Common myeloid progenitor, CD34-positive (primary cell): ENCODE data around the gene GPR45.
A peak's percentile ranks its signal among the peaks of the same experiment; 100 is the strongest.

Experiments used
- CTCF ChIA-PET: fragments of 350-600 bp; sonication (Branson Sonifier 250); formaldehyde crosslinking; loops from one replicate; lab custom pipeline; 2021; ENCODE audit warnings: antibody characterized with exemption; lab: Charles Lee
- POLR2A ChIA-PET: fragments of 350-600 bp; sonication (Branson Sonifier 250); formaldehyde crosslinking; loops from one replicate; lab custom pipeline; 2021; ENCODE audit warnings: antibody characterized with exemption; lab: Charles Lee
- DNase-seq, 3 donors: peaks; one replicate each; pipeline versions ENCODE4 v3.0.0 to v3.0.0-alpha.2; 2013
- H3K27ac ChIP-seq, 2 experiments: 1 replicate in 1 of 2; 2 replicates in 1 of 2; pipeline ENCODE4 v1.7.0; 2013; ENCODE audit warnings: inconsistent platforms in 2 of 2, low read length in 2 of 2, mild to moderate bottlenecking in 2 of 2, low read depth in 1 of 2, moderate library complexity in 1 of 2; ENCODE audit not compliant: severe bottlenecking in 2 of 2, insufficient read depth in 1 of 2, poor library complexity in 1 of 2
- H3K27me3 ChIP-seq, 5 experiments: replicated peaks in 2 of 5; 1 replicate in 3 of 5; 2 replicates in 2 of 5; pipeline versions ENCODE4 v1.6.1 to v1.7.0; 2013; ENCODE audit warnings: low read length in 4 of 5, mild to moderate bottlenecking in 2 of 5, moderate library complexity in 2 of 5, inconsistent platforms in 1 of 5; ENCODE audit not compliant: insufficient read depth in 5 of 5, control insufficient read depth in 4 of 5
- H3K36me3 ChIP-seq, 4 experiments: 1 replicate in 2 of 4; 2 replicates in 2 of 4; pipeline versions ENCODE4 v1.6.1 to v1.7.0; 2013; ENCODE audit warnings: low read length in 3 of 4, control low read depth in 1 of 4, mild to moderate bottlenecking in 1 of 4; ENCODE audit not compliant: control insufficient read depth in 4 of 4, insufficient read depth in 4 of 4
- H3K4me1 ChIP-seq, 4 experiments: 1 replicate in 3 of 4; 2 replicates in 1 of 4; pipeline versions ENCODE4 v1.6.1 to v1.7.1; 2013; ENCODE audit warnings: low read length in 3 of 4, mild to moderate bottlenecking in 3 of 4, control low read depth in 1 of 4, inconsistent platforms in 1 of 4, moderate library complexity in 1 of 4; ENCODE audit not compliant: control insufficient read depth in 4 of 4, insufficient read depth in 4 of 4; ENCODE audit errors: control extremely low read depth in 1 of 4
- H3K4me3 ChIP-seq, 7 experiments: 1 replicate in 4 of 7; 2 replicates in 3 of 7; pipeline versions ENCODE4 v1.5.1 to v1.7.0; 2013; ENCODE audit warnings: mild to moderate bottlenecking in 7 of 7, low read length in 6 of 7, moderate library complexity in 6 of 7, inconsistent platforms in 2 of 7, low read depth in 2 of 7, control low read depth in 1 of 7; ENCODE audit not compliant: insufficient read depth in 4 of 7, control insufficient read depth in 1 of 7; ENCODE audit errors: extremely low read depth in 1 of 7
- H3K9me3 ChIP-seq, 5 experiments: 1 replicate in 4 of 5; 2 replicates in 1 of 5; pipeline versions ENCODE4 v1.6.1 to v1.7.1; 2013; ENCODE audit warnings: low read length in 4 of 5, mild to moderate bottlenecking in 2 of 5, inconsistent platforms in 1 of 5, low read depth in 1 of 5, moderate library complexity in 1 of 5; ENCODE audit not compliant: control insufficient read depth in 4 of 5, insufficient read depth in 2 of 5; ENCODE audit errors: control extremely low read depth in 1 of 5
- WGBS: methylation state at CpG from one replicate; pipeline ENCODE4 v1.1.5; 2013; ENCODE audit not compliant: insufficient coverage; 5-methylcytosine and 5-hydroxymethylcytosine counted together

Gene GPR45

DNA sequence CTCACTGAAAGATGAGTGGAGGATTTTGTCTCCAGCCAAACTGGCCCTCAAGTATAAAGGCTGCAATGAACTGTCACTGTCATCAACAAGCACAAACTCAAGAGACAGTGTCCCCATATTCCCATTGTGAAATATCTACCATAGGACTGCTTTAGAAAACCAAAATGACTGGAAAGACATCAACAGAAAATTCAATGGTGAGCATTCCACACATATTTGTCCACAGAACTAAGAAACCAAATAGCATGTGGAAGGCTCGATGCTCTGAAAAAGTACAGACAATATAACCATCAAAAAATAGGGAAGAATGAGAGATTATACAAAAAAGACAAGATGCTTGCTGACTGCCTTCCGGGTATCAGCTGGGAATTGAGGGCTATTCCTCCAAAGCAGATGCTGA, 50.4 kb downstream of the GPR45 start:
- peak overlapping the region in 1 of 2 experiments; percentile 20 for H3K27ac ChIP-seq
- 80% methylated on average over 1 of the region's 2 CpGs for WGBS
- H3K4me3 ChIP-seq: no peak overlapping the region
- no peaks in the 10 kb centered on the region for H3K27me3 ChIP-seq
- POLR2A ChIA-PET: no interaction called here
- no peak for DNase-seq
- H3K4me1 ChIP-seq: peaks cover 0 to 3% (median 0%) of the 10 kb centered on the region in 4 experiments
- H3K36me3 ChIP-seq: peaks cover 19 to 82% (median 66%) of the 10 kb centered on the region in 4 experiments
- H3K9me3 ChIP-seq: no peaks in the 10 kb centered on the region
- CTCF ChIA-PET: interaction anchor here (0.7 to 4.3 kb wide), 4 partner anchors 10 to 141 kb away, joined by 3 to 40 read pairs (median 12); no protein-coding TSS in a partner anchor
